Endothelial cell of umbilical vein (primary cell): ENCODE measurements around the gene ITGB2. TPM values are rescaled to one million over a fixed set of nuclear protein-coding genes. Genes with fewer than 3 reads are reported as not detected.

Source experiments
- BruUV-seq: library from RNA; stranded (reverse); fragments of 400-500 nt; replicated peaks from 2 replicates; lab custom pipeline; 2021; lab: Mats Ljungman, UMichigan
- CTCF ChIA-PET: fragments of 300-600, 350-600 bp; sonication (Branson Sonifier 250); formaldehyde crosslinking; loops from one replicate; lab custom pipeline; 2021; ENCODE audit warnings: antibody characterized with exemption, inconsistent platforms; lab: Charles Lee
- POLR2A ChIA-PET: fragments of 300-600, 350-600 bp; sonication (Branson Sonifier 250); formaldehyde crosslinking; loops from one replicate; lab custom pipeline; 2021; ENCODE audit warnings: antibody characterized with exemption, inconsistent platforms; lab: Charles Lee
- DNase-seq: peaks from one replicate; pipeline ENCODE4 v3.0.0-alpha.2; 2011; ENCODE audit warnings: low read depth, low spot score
- FAIRE-seq: peaks from 2 replicates; lab custom pipeline; 2011; peaks lifted over from hg19 to GRCh38; lab: Jason Lieb, UNC
- H2AFZ ChIP-seq: 2 replicates; pipeline ENCODE4 v1.6.0; 2012; ENCODE audit warnings: low read depth, low read length, control low read depth, inconsistent platforms
- H3K27ac ChIP-seq: 2 replicates; pipeline ENCODE4 v1.5.1; 2011; ENCODE audit warnings: low read depth, mild to moderate bottlenecking, control low read depth, low read length, moderate library complexity; ENCODE audit not compliant: insufficient read depth
- H3K27me3 ChIP-seq, 2 experiments: 2 replicates each; pipeline versions ENCODE4 v1.6.0 to v1.6.1; 2011; ENCODE audit warnings: low read length in 2 of 2, mixed read lengths in 1 of 2; ENCODE audit not compliant: control insufficient read depth in 2 of 2, insufficient read depth in 2 of 2
- H3K36me3 ChIP-seq, 2 experiments: 2 replicates in 1 of 2; 3 replicates in 1 of 2; pipeline ENCODE4 v1.5.1; 2011; ENCODE audit warnings: low read length in 2 of 2, mild to moderate bottlenecking in 1 of 2, moderate library complexity in 1 of 2; ENCODE audit not compliant: control insufficient read depth in 2 of 2, insufficient read depth in 2 of 2; ENCODE audit errors: extremely low read depth in 1 of 2
- H3K4me1 ChIP-seq: 3 replicates; pipeline ENCODE4 v1.5.1; 2011; ENCODE audit warnings: mild to moderate bottlenecking, low read length; ENCODE audit not compliant: control insufficient read depth, insufficient read depth; ENCODE audit errors: extremely low read depth
- H3K4me2 ChIP-seq: 2 replicates; pipeline ENCODE4 v1.6.1; 2011; ENCODE audit warnings: low read length, control low read depth, mixed read lengths; ENCODE audit not compliant: insufficient read depth
- H3K4me3 ChIP-seq, 3 experiments: fragments of 200-600 bp in 1 of 3; sonication (generic), shearing (Covaris generic) in 1 of 3; replicated peaks in 1 of 3; 2 replicates each; pipeline ENCODE4 v1.5.1; 2011 to 2016; ENCODE audit warnings: control low read depth in 3 of 3, low read length in 3 of 3, mild to moderate bottlenecking in 2 of 3, inconsistent platforms in 1 of 3, low read depth in 1 of 3, moderate library complexity in 1 of 3; ENCODE audit not compliant: insufficient read depth in 1 of 3
- H3K79me2 ChIP-seq: 2 replicates; pipeline ENCODE4 v1.6.0; 2012; ENCODE audit warnings: low read length, inconsistent platforms; ENCODE audit not compliant: control insufficient read depth, insufficient read depth
- H3K9ac ChIP-seq: replicated peaks from 2 replicates; pipeline ENCODE3; 2011; ENCODE audit warnings: low read length, control low read depth; ENCODE audit not compliant: insufficient read depth; ENCODE audit errors: extremely low read depth
- H3K9me1 ChIP-seq: replicated peaks from 3 replicates; pipeline ENCODE4 v1.6.0; 2011; ENCODE audit warnings: mild to moderate bottlenecking, low read length; ENCODE audit not compliant: control insufficient read depth, insufficient read depth; ENCODE audit errors: extremely low read depth
- H3K9me3 ChIP-seq: replicated peaks from 2 replicates; pipeline ENCODE4 v1.5.1; 2012; ENCODE audit warnings: low read length, inconsistent platforms; ENCODE audit not compliant: control insufficient read depth, insufficient read depth
- H4K20me1 ChIP-seq: replicated peaks from 2 replicates; pipeline ENCODE3; 2011; ENCODE audit warnings: mild to moderate bottlenecking, low read length; ENCODE audit not compliant: control insufficient read depth, insufficient read depth; ENCODE audit errors: extremely low read depth
- EZH2 ChIP-seq: IDR thresholded peaks from 2 replicates; pipeline ENCODE4 v1.6.1; 2012; ENCODE audit warnings: borderline replicate concordance, low read depth, mild to moderate bottlenecking, moderate library complexity, low read length, inconsistent platforms; ENCODE audit not compliant: severe bottlenecking
- FOS ChIP-seq: IDR thresholded peaks from 2 replicates; pipeline ENCODE4 v1.6.1; 2011; ENCODE audit warnings: mild to moderate bottlenecking, low read length, moderate library complexity, borderline replicate concordance; ENCODE audit not compliant: insufficient read depth
- GATA2 ChIP-seq: IDR thresholded peaks from 2 replicates; pipeline ENCODE4 v1.7.0; 2011; ENCODE audit warnings: low read depth, mild to moderate bottlenecking, moderate library complexity, mixed read lengths, low read length; ENCODE audit not compliant: insufficient read length, insufficient read depth
- JUN ChIP-seq: IDR thresholded peaks from 2 replicates; pipeline ENCODE4 v1.6.1; 2011; ENCODE audit warnings: borderline replicate concordance, low read depth; ENCODE audit not compliant: insufficient read length, insufficient read depth
- MAX ChIP-seq: IDR thresholded peaks from 2 replicates; pipeline ENCODE4 v1.6.1; 2011; ENCODE audit not compliant: insufficient read depth, insufficient read length
- MYC ChIP-seq: IDR thresholded peaks from one replicate; pipeline ENCODE4 v1.6.1; 2011; ENCODE audit warnings: mild to moderate bottlenecking, low read depth, low read length
- POLR2AphosphoS5 ChIP-seq: IDR thresholded peaks from 2 replicates; pipeline ENCODE4 v1.6.1; 2012; ENCODE audit warnings: low read depth, mild to moderate bottlenecking, control low read depth, low read length, moderate library complexity; ENCODE audit not compliant: insufficient read depth
- dilution Hi-C: fragments of 300-500 bp; cut with MboI; formaldehyde crosslinking; loops from one replicate; pipeline ENCODE4 v1.15.0; 2019; ENCODE audit warnings: low sequenced_read_pairs; ENCODE audit not compliant: extremely low pct_ligation_motif_present
- intact Hi-C: fragments of 100-400 bp; cut with micrococcal nuclease; formaldehyde crosslinking; loops from one replicate; pipeline ENCODE4 v1.10.0; 2022
- polyA plus RNA-seq, 4 experiments: library from polyadenylated mRNA; depleted of rRNA in 3 of 4; stranded (reverse) in 3 of 4; unstranded in 1 of 4; fragments of >200 nt; gene quantifications; 2 replicates each; pipeline versions ENCODE4 v1.2.1 to v1.2.3, GENCODE V29; 2011 to 2012; ENCODE audit warnings: missing spikeins in 1 of 4
- total RNA-seq: library from RNA; stranded (reverse); gene quantifications from 2 replicates; pipeline ENCODE4 v1.2.3, GENCODE V29; 2021
- TF ChIP-seq, protein P1 (sequence below), 2 donors: IDR thresholded peaks; 1 replicate in 1 of 2; 2 replicates in 1 of 2; pipeline ENCODE4 v1.5.1; 2011; ENCODE audit warnings: low read length in 2 of 2, mild to moderate bottlenecking in 2 of 2, moderate library complexity in 2 of 2, control low read depth in 1 of 2, inconsistent platforms in 1 of 2, low read depth in 1 of 2; ENCODE audit not compliant: insufficient read depth in 1 of 2; ENCODE audit errors: extremely low read depth in 1 of 2

Gene ITGB2
- total and polyA plus RNA-seq, 2 donors (not counting 3 experiments of a cell fraction or from before 2014, with no cell fraction given), result 0.39 to 0.91 TPM

DNA sequence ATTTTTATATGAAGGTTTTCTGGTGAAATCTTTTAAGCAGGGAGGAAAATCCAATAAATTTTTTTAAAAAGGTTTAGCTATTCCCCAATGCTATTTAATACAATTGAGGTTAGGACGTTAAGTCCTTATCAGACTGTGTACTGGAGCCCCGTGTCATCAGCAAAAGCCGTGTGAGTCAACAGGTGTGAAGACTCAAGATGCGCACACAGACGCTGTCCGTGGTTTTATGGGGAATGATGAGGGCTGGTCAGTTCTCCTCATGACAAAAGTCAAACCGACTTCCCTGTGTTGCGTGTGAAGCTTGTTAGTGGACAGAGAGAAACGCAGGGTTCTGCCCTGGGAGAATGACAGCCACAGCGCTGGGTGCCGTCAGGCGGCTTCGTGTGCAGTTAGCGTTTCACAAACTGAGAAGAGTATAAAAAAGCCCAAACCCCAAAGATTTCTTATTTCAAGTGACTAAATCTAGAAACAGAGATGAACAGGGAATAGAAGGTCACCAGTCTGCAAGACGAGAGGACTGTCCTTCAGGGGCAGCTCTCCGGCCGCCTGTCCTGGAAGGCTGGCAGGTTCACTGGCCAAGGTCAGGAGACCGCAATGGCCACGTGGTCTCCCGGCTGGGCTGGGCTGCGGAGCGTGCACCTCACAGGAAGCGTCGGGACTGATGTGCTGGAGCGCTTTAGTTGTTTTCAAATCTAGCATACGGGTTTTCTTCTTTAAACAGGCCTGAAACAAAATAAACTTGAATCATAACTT is 69.6 kb downstream of the ITGB2 start:
- ChIA-PET POLR2A (no interaction called here), CTCF (no interaction called here)
- FAIRE-seq, result no peak

DNA sequence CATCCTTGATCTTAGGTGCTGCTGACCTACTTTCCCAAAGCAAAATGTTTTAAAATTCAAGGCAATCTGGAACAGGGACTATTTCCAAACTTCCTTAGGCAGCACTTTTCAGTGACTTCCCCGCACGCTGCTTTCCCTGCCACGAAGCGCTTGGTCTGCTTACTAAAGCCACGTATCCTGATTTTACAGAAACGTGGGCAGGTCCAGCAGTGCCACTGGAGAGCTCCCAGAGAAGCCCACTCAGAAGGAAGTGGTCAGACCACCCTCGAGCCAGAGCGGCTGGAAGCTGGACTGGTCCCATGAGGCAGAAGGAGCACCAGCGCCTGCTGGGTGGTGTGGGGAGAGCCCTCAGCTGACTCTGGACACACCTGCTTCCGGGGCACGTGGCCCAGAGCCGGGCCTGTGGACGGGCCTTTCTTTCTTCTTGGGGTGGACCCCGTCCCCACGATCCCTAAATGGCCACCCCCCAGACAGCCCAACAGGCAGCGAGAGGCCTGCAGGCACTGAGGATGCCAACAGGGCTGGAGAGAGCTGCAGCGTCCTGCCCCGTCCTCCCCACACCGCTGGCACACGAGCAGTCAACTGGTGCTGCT is 70.4 kb downstream of the ITGB2 start:
- dilution Hi-C loops (no loop called here), intact Hi-C loops (no loop called here)
- ChIA-PET POLR2A (no interaction called here), CTCF (no interaction called here)
- no peaks in the 10 kb centered on the region for H3K9me1 ChIP-seq
- FAIRE-seq, result no peak
- H3K27me3 ChIP-seq, result no peaks in the 10 kb centered on the region
- H3K79me2 ChIP-seq, result peaks cover 29% of the 10 kb centered on the region
- H3K36me3 ChIP-seq, result peaks cover 32 to 48% of the 10 kb centered on the region in 2 experiments
- DNase-seq, result no peak
- peaks cover 16% of the 10 kb centered on the region for H3K4me1 ChIP-seq
- peaks cover 7% of the 10 kb centered on the region for H4K20me1 ChIP-seq
- TF ChIP-seq JUN (no peak), FOS (no peak), GATA2 (no peak), EZH2 (no peak), MAX (no peak), POLR2AphosphoS5 (no peak), MYC (no peak)
- TF ChIP-seq, protein P1, sequence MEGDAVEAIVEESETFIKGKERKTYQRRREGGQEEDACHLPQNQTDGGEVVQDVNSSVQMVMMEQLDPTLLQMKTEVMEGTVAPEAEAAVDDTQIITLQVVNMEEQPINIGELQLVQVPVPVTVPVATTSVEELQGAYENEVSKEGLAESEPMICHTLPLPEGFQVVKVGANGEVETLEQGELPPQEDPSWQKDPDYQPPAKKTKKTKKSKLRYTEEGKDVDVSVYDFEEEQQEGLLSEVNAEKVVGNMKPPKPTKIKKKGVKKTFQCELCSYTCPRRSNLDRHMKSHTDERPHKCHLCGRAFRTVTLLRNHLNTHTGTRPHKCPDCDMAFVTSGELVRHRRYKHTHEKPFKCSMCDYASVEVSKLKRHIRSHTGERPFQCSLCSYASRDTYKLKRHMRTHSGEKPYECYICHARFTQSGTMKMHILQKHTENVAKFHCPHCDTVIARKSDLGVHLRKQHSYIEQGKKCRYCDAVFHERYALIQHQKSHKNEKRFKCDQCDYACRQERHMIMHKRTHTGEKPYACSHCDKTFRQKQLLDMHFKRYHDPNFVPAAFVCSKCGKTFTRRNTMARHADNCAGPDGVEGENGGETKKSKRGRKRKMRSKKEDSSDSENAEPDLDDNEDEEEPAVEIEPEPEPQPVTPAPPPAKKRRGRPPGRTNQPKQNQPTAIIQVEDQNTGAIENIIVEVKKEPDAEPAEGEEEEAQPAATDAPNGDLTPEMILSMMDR (IDR thresholded peaks at IDR 0.05; ENCODE audit: extremely low read depth in 1 of 2, insufficient read depth in 1 of 2, low read depth in 1 of 2, low read length in 2 of 2), result no peak
- H3K9me3 ChIP-seq, result no peaks in the 10 kb centered on the region
- no peak overlapping the region for H3K4me3 ChIP-seq
- H3K27ac ChIP-seq, result no peak overlapping the region
- BruUV-seq, result no TSS peak
- H3K9ac ChIP-seq, result no peak overlapping the region
- no peak overlapping the region for H3K4me2 ChIP-seq
- H2AFZ ChIP-seq, result no peak overlapping the region

More for the DNA sequence above, 69.6 kb downstream of the ITGB2 start:
- Histone ChIP-seq H2AFZ (no peak overlapping the region), H3K4me2 (no peak overlapping the region), H3K4me3 (no peak overlapping the region), H3K9me1 (no peaks in the 10 kb centered on the region), H3K9ac (no peak overlapping the region), H4K20me1 (peaks cover 7% of the 10 kb centered on the region), H3K27me3 (no peaks in the 10 kb centered on the region), H3K36me3 (peaks cover 36 to 55% of the 10 kb centered on the region in 2 experiments), H3K79me2 (peaks cover 36% of the 10 kb centered on the region), H3K9me3 (no peaks in the 10 kb centered on the region), H3K27ac (no peak overlapping the region), H3K4me1 (peaks cover 12% of the 10 kb centered on the region)
- intact Hi-C loops, result no loop called here
- no TSS peak for BruUV-seq
- dilution Hi-C loops, result no loop called here
- TF ChIP-seq, protein P1 (IDR thresholded peaks at IDR 0.05; ENCODE audit: extremely low read depth in 1 of 2, insufficient read depth in 1 of 2, low read depth in 1 of 2, low read length in 2 of 2), result no peak
- TF ChIP-seq FOS, result no peak
- DNase-seq, result no peak
